CD1c-positive myeloid dendritic cell (primary cell): ENCODE measurements around the gene SEPTIN1.
"Not testable (repeated sequence)": the region's sequence is repeated elsewhere in the genome, so short reads cannot be mapped to it uniquely, and the experiment has no call there.

Experiments
- DNase-seq: peaks from one replicate; pipeline ENCODE4 v3.0.0-alpha.2; 2016; ENCODE audit errors: extremely low spot score

SEPTIN1 gene

GRCh38 chr16:30341971-30342370, 40.4 kb downstream of the SEPTIN1 start:
- not testable (repeated sequence) for DNase-seq

GRCh38 chr16:30340621-30341020, 41.7 kb downstream of the SEPTIN1 start:
- DNase-seq = no peak

GRCh38 chr16:30338715-30339114, 43.6 kb downstream of the SEPTIN1 start:
- not testable (repeated sequence) for DNase-seq

GRCh38 chr16:30337964-30338357, 44.4 kb downstream of the SEPTIN1 start:
- not testable (repeated sequence) for DNase-seq

GRCh38 chr16:30335598-30336474, 46.5 kb downstream of the SEPTIN1 start:
- DNase-seq = peak; percentile 41

- DNase-seq = peak; percentile 81
Measured at GRCh38 chr16:30335028-30335597, 47.2 kb downstream of the SEPTIN1 start.

- peak; percentile 83 for DNase-seq
Measured at GRCh38 chr16:30334473-30334989, 47.8 kb downstream of the SEPTIN1 start.
